Adipocyte (in vitro differentiated cells): ENCODE results near the gene SSMEM1.
"Not testable (repeated sequence)": the region's sequence is repeated elsewhere in the genome, so short reads cannot be mapped to it uniquely, and the experiment has no call there.

Source experiments
- DNase-seq: peaks from one replicate; pipeline ENCODE4 v3.0.0-alpha.2; 2015; ENCODE audit warnings: low read depth
- H3K27me3 ChIP-seq: replicated peaks from 2 replicates; pipeline ENCODE4 v1.7.0; 2013; ENCODE audit warnings: mild to moderate bottlenecking, low read length, moderate library complexity; ENCODE audit not compliant: control insufficient read depth, insufficient read depth
- H3K36me3 ChIP-seq: 2 replicates; pipeline ENCODE4 v1.7.0; 2013; ENCODE audit warnings: low read length, mild to moderate bottlenecking, moderate library complexity; ENCODE audit not compliant: control insufficient read depth, insufficient read depth, severe bottlenecking
- H3K4me1 ChIP-seq: 2 replicates; pipeline ENCODE4 v1.7.0; 2013; ENCODE audit warnings: mild to moderate bottlenecking, low read length, moderate library complexity; ENCODE audit not compliant: control insufficient read depth, insufficient read depth
- H3K4me3 ChIP-seq: 2 replicates; pipeline ENCODE4 v1.7.0; 2013; ENCODE audit warnings: mild to moderate bottlenecking, low read length, moderate library complexity
- H3K9ac ChIP-seq: 2 replicates; pipeline ENCODE4 v1.7.0; 2013; ENCODE audit warnings: mild to moderate bottlenecking, low read length, moderate library complexity
- H3K9me3 ChIP-seq: 2 replicates; pipeline ENCODE4 v1.7.0; 2013; ENCODE audit warnings: mild to moderate bottlenecking, low read length, moderate library complexity; ENCODE audit not compliant: control insufficient read depth

The SSMEM1 gene

DNA sequence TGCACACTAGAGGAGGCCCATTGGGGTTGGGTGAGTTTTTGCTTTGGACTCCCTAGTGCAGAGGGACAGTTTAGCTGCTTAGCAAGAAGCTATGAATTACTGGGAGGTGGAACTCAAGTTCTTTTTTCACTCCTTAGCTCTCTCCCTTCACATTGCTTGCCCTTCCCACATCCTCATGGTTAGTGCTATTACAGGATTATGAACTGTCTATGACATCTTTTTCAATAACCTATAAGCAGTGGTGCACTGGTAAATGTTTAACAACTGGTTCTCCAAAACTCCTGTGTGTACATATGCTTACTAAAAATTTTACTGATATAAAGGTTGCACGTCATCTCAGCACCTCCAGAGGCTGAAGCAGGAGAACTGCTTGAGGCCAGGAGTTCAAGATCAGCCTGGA, 6.2 kb downstream of the SSMEM1 start:
- H3K9me3 ChIP-seq, result no peaks in the 10 kb centered on the region
- H3K4me3 ChIP-seq, result no peak overlapping the region
- peaks cover 7% of the 10 kb centered on the region for H3K4me1 ChIP-seq
- H3K9ac ChIP-seq, result no peak overlapping the region
- no peak for DNase-seq
- no peaks in the 10 kb centered on the region for H3K36me3 ChIP-seq
- no peaks in the 10 kb centered on the region for H3K27me3 ChIP-seq

DNA sequence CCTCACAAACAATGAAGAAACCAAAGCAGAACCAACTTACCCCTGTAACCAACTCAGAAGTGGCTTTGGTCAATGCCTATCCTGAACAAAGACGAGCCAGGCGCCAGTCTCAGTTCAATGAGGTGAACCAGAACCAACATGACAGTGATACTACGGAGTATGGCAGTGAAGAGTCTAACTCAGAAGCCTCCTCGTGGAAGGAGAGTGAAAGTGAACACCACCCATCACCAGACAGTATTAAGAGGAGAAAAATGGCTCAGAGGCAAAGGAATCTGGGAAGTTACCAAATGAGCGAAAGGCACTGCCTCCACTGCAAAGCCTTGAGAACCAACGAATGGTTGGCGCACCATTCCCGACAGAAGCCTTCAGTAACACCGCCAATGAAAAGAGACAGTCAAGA, 8.4 kb downstream of the SSMEM1 start:
- Histone ChIP-seq H3K36me3 (no peaks in the 10 kb centered on the region), H3K4me1 (no peaks in the 10 kb centered on the region), H3K27me3 (peaks cover 4% of the 10 kb centered on the region), H3K4me3 (no peak overlapping the region), H3K9me3 (no peaks in the 10 kb centered on the region), H3K9ac (no peak overlapping the region)
- no peak for DNase-seq

DNA sequence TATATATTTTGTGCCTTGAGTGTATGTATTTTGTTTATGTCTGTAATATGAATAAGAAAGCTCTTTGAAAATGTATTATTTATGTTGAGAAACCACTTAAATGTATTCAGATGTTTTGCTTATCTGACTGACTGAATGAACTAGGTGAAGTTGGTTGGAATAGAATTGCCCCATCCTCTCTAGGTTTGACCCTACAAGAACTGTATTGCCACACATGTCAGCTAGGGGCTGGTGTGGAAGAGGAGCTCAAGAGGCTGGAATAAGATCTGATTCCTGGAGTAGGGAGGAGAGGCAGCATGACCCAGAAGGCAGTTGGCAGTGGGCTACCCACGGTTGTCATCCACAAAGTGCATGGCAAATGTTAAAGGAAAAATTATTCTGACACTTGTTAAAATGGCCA, 9.1 kb downstream of the SSMEM1 start:
- Histone ChIP-seq H3K4me3 (no peak overlapping the region), H3K9ac (no peak overlapping the region), H3K27me3 (peaks cover 4% of the 10 kb centered on the region), H3K36me3 (no peaks in the 10 kb centered on the region), H3K4me1 (no peaks in the 10 kb centered on the region), H3K9me3 (no peaks in the 10 kb centered on the region)
- DNase-seq, result no peak

DNA sequence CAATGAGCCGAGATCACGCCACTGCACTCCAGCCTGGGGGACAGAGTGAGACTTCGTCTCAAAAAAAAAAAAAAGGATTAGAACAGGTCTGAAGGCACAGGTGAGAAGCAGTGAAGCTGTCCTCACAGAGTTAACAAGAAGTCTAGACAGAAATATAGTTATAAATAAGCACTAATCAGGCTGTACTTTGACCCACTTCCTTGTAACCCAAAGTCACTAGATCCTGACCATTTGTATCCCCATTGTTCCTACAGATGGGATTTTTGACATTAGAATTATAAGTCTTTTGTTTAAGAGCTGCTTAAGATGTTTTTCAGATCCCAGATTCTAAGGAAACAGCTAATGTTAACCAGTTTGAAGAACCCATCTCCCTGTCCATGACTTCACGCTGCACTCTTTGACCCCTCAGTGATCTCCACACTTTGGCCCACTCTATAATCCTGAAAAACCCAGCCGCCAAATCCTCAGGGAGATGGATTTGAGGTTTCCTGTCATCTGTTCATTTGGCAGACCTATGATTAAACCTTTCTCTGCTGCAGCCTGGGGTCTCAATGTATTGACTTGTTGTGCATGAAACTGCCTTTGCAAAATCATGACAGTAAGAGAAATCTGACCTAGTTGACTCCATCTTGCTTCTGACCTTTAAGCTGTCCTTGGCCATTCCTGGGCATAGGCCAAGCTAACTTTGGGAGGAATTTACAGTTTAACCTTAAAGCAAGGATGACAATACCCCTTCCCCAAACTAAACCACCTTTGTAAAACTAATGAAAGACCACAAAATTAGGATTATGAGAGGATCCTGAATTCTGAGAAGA, 11.4 kb downstream of the SSMEM1 start:
- H3K9me3 ChIP-seq, result no peaks in the 10 kb centered on the region
- no peaks in the 10 kb centered on the region for H3K4me1 ChIP-seq
- no peak overlapping the region for H3K9ac ChIP-seq
- DNase-seq, result no peak
- H3K27me3 ChIP-seq, result peaks cover 4% of the 10 kb centered on the region
- H3K36me3 ChIP-seq, result no peaks in the 10 kb centered on the region
- H3K4me3 ChIP-seq, result no peak overlapping the region

DNA sequence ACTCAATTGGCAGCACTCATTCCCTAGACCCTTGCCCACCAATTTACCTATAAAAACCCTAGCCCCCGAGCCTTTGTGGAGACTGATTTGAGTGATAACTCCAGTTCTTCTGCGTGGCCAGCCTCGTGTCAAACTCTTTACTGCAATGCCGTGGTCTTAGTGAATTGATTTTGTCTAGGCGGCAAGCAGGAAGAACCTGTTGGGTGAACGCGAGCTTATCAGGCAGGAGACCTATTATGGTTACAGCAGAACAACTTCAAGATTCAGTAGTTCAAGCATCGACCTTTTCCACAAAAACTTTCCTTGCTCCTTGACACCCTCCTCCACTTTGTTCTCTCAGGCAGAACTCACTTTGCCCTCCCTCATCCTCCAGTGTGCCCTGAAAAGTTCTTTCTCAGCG, 12.2 kb downstream of the SSMEM1 start:
- H3K4me1 ChIP-seq, result no peaks in the 10 kb centered on the region

DNA sequence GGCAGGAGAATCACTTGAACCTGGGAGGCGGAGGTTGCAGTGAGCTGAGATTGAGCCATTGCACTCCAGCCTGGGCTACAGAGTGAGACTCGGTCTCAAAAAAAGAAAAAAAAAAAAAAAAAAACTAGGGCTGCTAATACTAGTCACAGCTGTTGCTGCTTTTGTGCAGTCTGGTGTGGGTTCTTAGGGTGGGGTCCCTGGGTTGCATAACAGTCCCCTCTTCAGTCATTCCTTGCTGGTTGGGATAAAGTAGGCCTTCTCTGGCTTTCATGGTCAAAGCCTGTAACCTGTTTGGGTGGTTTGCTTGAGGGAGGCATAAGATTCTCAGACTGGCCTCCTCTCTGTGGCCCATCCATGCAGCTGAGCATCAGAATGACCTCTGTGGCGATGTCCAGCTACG, 14.1 kb downstream of the SSMEM1 start:
- Histone ChIP-seq H3K4me3 (no peak overlapping the region), H3K36me3 (no peaks in the 10 kb centered on the region), H3K4me1 (no peaks in the 10 kb centered on the region)

More for the DNA sequence above, 12.2 kb downstream of the SSMEM1 start:
- Histone ChIP-seq H3K9ac (no peak overlapping the region), H3K9me3 (no peaks in the 10 kb centered on the region), H3K4me3 (no peak overlapping the region), H3K27me3 (peaks cover 4% of the 10 kb centered on the region), H3K36me3 (no peaks in the 10 kb centered on the region)
- DNase-seq, result no peak

DNA sequence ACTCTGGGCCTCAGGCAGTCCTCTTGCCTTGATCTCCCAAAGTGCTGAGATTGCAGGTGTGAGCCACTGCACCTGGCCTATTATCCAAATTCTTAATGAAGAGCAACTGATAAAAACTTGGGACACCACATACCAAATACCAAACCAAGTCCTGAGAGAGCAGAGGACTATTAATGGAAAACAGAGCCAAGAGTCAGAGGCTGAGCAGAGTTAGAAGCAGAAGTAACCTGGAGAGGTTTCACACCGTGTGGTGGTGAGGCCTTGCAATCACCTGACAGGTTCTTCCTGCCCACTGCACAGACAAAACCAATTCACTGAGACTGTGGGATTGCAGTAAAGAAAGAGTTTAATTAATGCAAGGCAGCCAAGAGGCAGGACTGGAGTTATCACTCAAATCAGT, 16.0 kb downstream of the SSMEM1 start:
- Histone ChIP-seq H3K4me1 (no peaks in the 10 kb centered on the region), H3K9me3 (no peaks in the 10 kb centered on the region), H3K36me3 (no peaks in the 10 kb centered on the region), H3K4me3 (no peak overlapping the region), H3K9ac (no peak overlapping the region), H3K27me3 (peaks cover 4% of the 10 kb centered on the region)
- DNase-seq, result no peak

More for the DNA sequence above, 14.1 kb downstream of the SSMEM1 start:
- Histone ChIP-seq H3K9ac (no peak overlapping the region), H3K27me3 (peaks cover 4% of the 10 kb centered on the region), H3K9me3 (no peaks in the 10 kb centered on the region)
- no peak for DNase-seq

DNA sequence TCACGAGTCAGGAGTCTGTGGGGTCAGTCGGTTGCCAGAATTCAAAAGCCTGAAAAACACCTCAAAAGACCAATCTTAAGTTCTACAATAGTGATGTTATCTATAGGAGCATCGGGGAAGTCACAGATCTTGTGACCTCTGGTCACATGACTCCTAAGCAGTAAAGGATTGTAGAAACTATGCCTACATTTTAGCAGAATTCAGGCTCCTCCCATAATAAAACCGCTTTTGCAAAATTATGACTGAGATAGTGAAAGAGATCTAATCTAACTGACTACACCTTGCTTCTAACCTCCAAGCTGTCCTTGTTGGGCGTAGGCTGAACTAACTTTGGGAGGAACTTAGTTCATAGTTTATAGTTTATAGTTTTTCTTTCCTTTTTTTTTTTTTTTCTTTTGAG, 16.6 kb downstream of the SSMEM1 start:
- DNase-seq, result no peak
- no peak overlapping the region for H3K9ac ChIP-seq
- H3K4me1 ChIP-seq, result no peaks in the 10 kb centered on the region

DNA sequence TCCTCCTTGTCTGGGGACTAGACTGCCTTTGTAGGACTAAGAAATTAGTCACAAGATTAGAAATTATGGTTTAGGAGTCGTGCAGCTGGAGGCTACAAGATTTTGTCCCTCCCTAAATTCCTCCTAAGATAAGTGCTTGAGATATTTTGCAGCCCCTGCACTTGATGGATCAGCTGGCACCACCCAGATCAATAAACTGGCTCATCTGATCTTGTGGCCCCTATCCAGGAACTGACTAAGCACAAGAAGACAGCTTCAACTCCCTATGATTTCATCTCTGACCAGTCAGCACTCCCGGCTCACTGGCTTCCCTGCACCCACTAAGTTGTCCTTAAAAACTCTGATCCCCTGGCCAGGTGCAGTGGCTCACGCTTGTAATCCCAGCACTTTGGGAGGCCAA, 17.3 kb downstream of the SSMEM1 start:
- DNase-seq, H3K4me1 ChIP-seq, H3K36me3 ChIP-seq, H3K9me3 ChIP-seq, H3K9ac ChIP-seq, H3K4me3 ChIP-seq, H3K27me3 ChIP-seq: not testable (repeated sequence)

More for the DNA sequence above, 16.6 kb downstream of the SSMEM1 start:
- peaks cover 4% of the 10 kb centered on the region for H3K27me3 ChIP-seq
- no peaks in the 10 kb centered on the region for H3K36me3 ChIP-seq
- no peaks in the 10 kb centered on the region for H3K9me3 ChIP-seq
- no peak overlapping the region for H3K4me3 ChIP-seq

DNA sequence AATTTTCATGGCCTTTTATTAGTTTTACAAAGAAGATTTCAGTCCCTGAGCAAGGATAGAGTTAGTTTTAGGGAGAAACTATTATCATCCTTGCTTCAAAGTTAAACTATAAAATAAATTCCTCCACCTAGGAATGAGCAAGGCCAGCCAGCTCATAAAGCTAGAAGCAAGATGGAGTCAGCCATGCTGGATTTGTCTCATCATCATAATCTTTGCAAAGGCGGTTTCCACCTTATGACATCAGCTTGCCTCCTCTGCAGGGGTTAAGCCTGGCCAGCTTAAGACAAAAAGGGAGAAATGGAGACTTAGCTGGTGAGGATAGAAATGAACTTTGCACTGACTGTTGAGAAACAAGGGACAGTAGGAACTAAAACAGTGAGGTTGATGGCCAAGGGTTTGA, 18.7 kb downstream of the SSMEM1 start:
- no peak overlapping the region for H3K9ac ChIP-seq
- DNase-seq, result no peak
- no peaks in the 10 kb centered on the region for H3K9me3 ChIP-seq

DNA sequence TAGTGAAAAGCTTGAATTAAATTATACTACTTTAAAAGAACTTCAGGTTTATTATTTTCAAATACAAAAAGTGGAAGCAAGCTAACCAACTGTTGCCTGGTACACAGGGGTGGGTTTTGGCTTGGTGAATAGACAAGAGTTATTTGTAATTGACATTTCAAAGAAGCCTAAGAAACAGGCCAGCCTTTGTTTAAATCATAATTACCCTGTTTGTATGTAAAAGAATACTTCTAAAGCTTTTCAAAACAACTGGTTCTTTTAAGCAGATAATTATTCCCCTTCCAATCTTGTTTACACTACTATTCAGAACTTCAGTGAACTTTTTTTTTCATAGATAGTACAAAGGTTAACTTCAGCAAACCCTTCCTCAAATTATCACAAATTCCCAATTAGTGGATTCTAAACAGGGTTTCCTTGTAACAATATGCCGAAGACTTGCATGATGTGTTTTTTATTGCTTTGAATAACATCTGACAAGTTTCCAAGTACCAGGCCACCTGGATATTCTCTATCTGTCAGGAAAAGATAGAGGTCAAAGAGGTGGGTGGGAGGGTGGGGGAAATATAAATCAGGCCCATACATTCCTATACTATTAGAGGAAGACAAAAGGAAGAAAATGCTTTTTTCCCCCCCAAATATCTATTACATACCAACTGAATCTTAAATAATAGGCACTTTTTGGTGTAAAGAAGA, 20.4 kb downstream of the SSMEM1 start:
- no peaks in the 10 kb centered on the region for H3K36me3 ChIP-seq
- H3K27me3 ChIP-seq, result no peaks in the 10 kb centered on the region
- no peak for DNase-seq
- no peak overlapping the region for H3K4me3 ChIP-seq
- H3K9ac ChIP-seq, result no peak overlapping the region
- no peaks in the 10 kb centered on the region for H3K4me1 ChIP-seq
- H3K9me3 ChIP-seq, result no peaks in the 10 kb centered on the region

More for the DNA sequence above, 18.7 kb downstream of the SSMEM1 start:
- no peaks in the 10 kb centered on the region for H3K27me3 ChIP-seq
- H3K4me1 ChIP-seq, result no peaks in the 10 kb centered on the region
- no peaks in the 10 kb centered on the region for H3K36me3 ChIP-seq
- no peak overlapping the region for H3K4me3 ChIP-seq
